HG02981 (cell line): ENCODE measurements around the gene MRPS22.

Source experiments
- ATAC-seq: cut with Tn5 transposase; IDR thresholded peaks from one replicate; pipeline ENCODE4 v1.9.1; 2021; ENCODE audit warnings: mild to moderate bottlenecking, moderate library complexity; ENCODE audit not compliant: unreplicated experiment

MRPS22 gene

DNA sequence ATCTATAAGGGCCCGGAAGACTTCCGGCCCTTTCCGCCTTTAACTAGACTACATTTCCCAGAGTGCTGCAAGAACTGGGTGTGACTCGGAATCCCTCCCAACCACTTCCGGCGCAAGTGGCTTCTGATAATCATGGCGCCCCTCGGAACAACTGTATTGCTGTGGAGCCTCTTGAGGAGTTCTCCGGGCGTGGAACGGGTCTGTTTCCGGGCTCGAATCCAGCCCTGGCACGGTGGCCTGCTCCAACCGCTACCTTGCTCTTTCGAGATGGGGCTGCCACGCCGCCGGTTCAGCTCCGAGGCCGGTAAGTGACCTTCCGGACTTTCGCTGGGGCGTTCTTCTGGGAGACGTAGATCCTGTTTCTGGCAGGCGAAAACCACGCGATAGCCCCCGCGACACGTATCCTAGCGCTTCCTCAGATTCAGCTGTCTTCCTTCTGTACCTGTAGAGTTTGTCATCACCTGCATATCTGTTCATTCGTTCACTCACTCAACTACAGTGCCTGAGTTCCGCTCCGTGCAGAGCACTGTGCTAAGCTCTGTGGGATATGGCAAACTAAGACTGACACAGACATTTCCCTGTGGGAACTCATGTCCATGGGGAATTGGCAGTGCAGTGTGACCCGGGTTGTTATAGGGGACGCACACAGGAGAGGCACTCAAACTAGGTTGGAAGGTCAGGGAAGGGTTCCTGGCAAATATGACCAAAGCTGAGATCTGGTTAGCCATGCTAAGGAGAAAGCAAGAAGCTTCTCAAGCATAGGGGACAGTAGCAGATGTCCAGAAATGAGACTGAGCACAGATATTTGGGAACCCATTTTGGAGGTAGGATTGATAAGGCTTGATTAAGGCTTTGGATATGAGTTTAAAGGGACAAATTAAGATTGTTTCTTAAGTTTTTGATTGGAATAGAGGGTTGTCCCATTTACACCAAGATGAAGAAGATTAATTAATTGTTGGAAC is at the start of gene MRPS22:
TSS of gene MRPS22 (plus strand) at position 126 of the 962 bp plus-strand sequence. CDS start at position 133, 7 bp downstream.
- ATAC-seq: peak; percentile 98

- ATAC-seq: no peak
Measured at GRCh38 chr3:139295040-139295439, 48.8 kb upstream of the MRPS22 start.

- ATAC-seq: no peak
Measured at GRCh38 chr3:139296141-139296718, 47.6 kb upstream of the MRPS22 start.

DNA sequence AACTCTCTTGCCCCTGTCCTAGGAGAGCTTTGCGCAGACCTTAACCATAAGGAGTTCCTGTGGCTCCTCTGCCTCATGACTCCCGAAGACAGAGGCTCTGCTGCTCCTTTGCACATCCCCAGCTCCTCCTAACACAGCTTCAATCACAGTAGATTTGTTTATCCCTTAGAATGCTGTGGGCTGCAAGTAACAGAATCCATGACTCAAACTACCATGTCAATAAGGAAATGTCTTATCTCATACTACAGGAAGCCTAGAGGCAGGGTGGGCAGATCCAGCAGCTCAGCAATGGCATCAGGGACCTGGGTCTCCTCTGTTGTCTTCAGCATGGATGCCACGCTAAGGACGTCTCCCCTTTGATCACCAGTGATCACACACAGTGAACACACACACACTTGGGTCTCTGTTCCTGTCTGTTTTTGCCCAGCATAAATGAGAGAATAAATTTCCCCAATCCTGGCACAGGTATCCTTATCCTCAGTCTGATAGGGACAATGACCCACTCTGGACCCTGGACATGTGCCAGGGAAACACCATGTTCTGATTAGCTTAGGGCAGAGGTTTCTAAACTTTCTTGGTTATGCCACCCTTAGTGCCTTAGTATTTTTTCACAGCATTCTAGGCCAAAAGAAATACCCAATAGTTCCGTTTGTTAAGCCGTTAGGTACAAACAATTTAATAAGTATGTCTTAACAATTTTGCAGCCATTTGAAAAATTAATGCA is 46.1 kb upstream of the MRPS22 start:
- ATAC-seq: no peak

DNA sequence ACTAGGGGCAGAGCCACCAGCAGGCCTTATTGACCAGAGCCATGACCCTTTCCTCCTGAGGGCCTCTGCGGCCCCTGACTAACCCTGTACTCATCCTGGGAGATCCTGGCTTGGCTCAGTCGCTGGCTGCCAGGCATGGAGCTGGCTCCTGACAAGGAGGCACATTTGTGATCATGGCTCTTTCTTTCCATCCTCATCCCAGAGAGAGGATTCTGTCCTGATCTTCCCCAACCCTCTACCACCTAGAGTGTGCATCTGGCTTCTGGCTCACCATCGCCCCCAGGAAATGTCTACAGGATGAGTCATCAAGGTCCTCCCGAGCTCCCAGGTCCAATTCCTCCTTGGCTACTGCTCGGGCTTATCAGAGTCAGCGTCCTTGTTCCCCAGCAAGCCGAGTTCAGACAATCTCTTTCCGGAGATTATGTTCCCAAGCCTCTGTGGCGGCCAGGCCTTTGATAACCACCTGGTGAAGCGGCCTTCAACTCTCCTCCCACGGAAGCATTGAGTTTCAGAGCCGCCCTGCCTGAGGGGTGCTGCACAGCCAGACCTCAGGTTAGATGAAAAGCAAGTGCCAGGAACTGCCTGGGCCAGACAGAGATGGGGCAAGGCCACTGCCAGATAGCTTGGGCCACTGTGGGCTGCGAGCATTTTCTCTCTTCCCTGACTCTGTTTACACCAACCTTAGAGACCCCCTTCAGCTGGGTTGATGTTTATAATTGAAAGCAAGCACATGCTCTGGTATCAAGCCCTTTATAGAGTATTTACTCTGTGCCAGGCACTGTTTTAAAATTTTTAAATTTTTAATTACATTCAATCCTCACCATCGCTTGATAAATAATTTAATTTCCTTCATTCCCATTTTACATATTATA is 44.3 kb upstream of the MRPS22 start:
- no peak for ATAC-seq

DNA sequence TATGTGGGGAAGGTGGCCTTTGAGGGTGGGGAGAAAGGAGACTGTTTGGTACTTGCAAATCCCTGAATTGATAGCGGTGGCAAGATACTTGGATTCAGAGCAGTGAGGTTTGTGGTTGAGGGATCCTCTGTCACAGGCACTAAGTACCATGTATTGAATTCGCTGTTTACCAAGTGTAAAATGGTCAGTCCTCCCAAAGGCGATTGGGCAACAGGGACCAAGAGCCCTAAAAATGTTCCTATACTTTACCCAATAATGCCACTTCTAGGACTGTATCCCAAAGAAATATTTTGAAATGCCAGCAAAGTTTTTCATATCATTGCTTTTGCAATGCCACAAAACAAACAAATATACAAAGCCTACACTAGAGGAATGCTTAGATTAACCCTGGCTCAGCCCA is 43.4 kb upstream of the MRPS22 start:
- ATAC-seq: no peak

DNA sequence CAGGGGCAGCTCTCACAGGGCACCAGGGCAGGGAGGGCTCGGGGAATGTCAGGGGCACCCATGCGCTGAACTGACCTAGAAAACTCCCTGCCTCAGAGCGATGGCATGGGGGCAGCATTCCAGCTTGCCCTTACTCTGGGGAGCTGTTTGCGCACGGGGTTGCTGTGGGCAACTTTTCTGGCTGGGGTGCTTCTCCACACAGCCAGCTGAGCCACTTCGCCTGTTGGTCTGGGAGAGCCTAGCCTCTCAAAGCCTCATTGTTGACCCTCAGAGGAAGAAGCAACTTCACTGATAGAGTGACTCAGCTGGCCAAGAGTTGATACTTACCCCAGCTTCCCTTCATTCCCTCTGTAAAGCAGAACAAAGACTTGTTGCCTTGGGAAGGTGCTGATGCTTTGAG is 42.6 kb upstream of the MRPS22 start:
- no peak for ATAC-seq

DNA sequence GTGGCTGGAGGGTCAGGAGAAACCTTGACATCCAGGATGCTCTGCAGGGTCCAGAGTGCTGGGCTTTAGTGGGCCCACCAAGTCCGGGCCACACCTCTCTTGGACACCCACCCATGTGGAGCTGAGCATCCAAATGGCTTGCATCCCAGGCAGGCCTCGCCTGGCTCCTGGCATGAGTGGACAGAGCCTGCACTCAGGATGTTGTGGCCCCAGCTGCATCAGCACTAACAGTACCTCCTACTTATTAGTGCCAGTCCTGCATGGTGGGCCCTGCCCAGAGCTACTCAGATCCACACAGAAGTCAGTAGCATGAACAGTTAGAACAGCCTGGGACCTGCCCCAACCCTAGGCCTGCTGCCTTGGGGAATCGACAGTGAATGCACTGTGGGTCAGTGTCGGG is 42.2 kb upstream of the MRPS22 start:
- ATAC-seq: no peak

DNA sequence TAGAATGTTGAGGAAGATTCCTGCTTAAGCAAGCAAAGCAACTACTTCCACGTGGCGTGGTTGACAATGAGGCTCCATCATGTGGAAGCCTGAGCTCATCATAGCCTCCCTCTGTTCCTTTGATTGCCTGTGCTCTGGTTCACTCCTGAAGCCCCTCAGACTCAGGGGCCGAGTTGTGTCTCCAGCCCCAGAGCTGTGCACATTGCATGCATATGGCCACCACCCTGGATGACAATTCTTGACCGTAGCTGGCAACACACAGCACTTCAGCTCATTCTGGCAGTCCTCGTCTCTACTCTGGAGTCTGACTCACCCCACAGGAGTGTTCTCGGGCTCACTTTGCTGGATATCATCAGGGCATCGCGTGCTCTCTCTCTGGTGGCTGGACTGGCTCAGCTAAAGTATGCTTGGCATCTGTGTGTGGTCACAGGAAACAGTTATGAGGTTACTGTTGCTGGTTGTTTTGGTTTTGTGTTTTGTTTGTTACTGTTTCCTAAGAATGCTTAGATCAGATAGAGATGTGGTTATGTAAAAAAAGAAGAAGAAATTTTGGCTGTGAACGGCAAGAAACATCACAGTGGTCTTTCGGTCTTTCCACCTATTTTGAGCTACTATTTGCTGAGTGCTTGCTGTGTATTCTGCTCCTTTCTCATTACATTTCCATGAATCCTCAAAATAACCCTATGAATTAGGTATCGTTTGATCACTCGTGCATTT is 41.6 kb upstream of the MRPS22 start:
- ATAC-seq: no peak

DNA sequence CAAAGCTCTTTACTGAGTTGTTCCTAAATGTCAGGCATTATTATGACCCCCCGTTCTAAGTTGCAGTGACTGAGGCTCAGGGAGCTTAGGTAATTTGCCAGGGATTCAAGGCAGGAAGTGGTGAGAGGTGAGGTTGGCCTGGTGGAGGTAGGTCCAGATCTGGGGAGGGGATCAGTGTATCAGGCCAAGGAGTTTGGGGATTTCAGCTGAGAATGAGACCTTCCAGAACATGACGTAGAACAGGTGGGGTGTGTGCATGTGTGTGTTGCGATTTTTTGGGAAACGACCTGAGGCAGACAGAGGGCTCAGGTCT is 41.1 kb upstream of the MRPS22 start:
- ATAC-seq: no peak

GRCh38 chr3:139303216-139303615 is 40.6 kb upstream of the MRPS22 start:
- no peak for ATAC-seq

DNA sequence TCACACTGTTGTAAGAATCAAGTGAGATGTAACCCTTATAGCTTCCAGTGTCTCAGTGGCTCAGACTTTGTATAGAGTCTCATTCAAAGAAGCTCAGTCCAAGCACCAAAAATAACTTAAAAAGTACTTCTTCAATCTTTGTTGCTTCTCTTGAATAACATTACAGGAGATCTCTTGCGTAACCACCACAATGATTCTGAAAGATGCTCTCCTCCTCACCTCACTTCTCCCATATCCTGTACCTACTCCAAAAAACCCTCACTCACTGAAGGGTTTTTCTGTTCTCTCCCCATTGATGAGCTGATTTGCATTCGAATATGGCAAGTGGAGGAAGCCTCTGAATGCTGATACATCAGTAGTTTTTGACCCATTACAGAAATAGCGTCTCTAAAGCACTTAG is 39.4 kb upstream of the MRPS22 start:
- no peak for ATAC-seq

- ATAC-seq: no peak
Measured at GRCh38 chr3:139306078-139306477, 37.7 kb upstream of the MRPS22 start.

GRCh38 chr3:139307072-139307491 is 36.7 kb upstream of the MRPS22 start:
- ATAC-seq: no peak

- no peak for ATAC-seq
Measured at GRCh38 chr3:139307601-139308555, 35.9 kb upstream of the MRPS22 start.

- no peak for ATAC-seq
Measured at GRCh38 chr3:139308560-139308959, 35.3 kb upstream of the MRPS22 start.

- no peak for ATAC-seq
Measured at GRCh38 chr3:139309061-139309591, 34.7 kb upstream of the MRPS22 start.

- no peak for ATAC-seq
Measured at GRCh38 chr3:139309880-139310279, 33.9 kb upstream of the MRPS22 start.

GRCh38 chr3:139310474-139310933 is 33.3 kb upstream of the MRPS22 start:
- no peak for ATAC-seq
